Keratinocyte (primary cell): ENCODE measurements around the gene NCAM2. TPM values are rescaled to one million over a fixed set of nuclear protein-coding genes. Genes with fewer than 3 reads are reported as not detected.

Source experiments
- DNase-seq: peaks from one replicate; pipeline ENCODE4 v3.0.0-alpha.2; 2011; ENCODE audit warnings: low read depth, missing footprints, low spot score
- FAIRE-seq: peaks from 2 replicates; lab custom pipeline; 2011; peaks lifted over from hg19 to GRCh38; lab: Jason Lieb, UNC
- H2AFZ ChIP-seq: 2 replicates; pipeline ENCODE4 v1.6.0; 2012; ENCODE audit warnings: low read length, control low read depth, inconsistent platforms; ENCODE audit not compliant: control insufficient read depth
- H3K27ac ChIP-seq: 2 replicates; pipeline ENCODE4 v1.5.1; 2011; ENCODE audit warnings: low read length; ENCODE audit not compliant: control insufficient read depth, insufficient read depth
- H3K27me3 ChIP-seq: 3 replicates; pipeline ENCODE4 v1.6.0; 2011; ENCODE audit warnings: low read length; ENCODE audit not compliant: control insufficient read depth, insufficient read depth; ENCODE audit errors: extremely low read depth
- H3K36me3 ChIP-seq, 2 experiments: 2 replicates in 1 of 2; 3 replicates in 1 of 2; pipeline ENCODE4 v1.5.1; 2011; ENCODE audit warnings: low read length in 2 of 2, mild to moderate bottlenecking in 1 of 2; ENCODE audit not compliant: control insufficient read depth in 2 of 2, insufficient read depth in 2 of 2; ENCODE audit errors: extremely low read depth in 1 of 2
- H3K4me1 ChIP-seq: 3 replicates; pipeline ENCODE4 v1.5.1; 2011; ENCODE audit warnings: low read length; ENCODE audit not compliant: control insufficient read depth, insufficient read depth; ENCODE audit errors: extremely low read depth
- H3K4me2 ChIP-seq: 3 replicates; pipeline ENCODE4 v1.6.0; 2011; ENCODE audit warnings: low read depth, low read length; ENCODE audit not compliant: control insufficient read depth, insufficient read depth; ENCODE audit errors: extremely low read depth
- H3K4me3 ChIP-seq, 3 experiments: fragments of 200-600 bp in 1 of 3; sonication (generic) in 1 of 3; 2 replicates in 2 of 3; 3 replicates in 1 of 3; pipeline ENCODE4 v1.5.1; 2011 to 2016; ENCODE audit warnings: low read length in 3 of 3, mild to moderate bottlenecking in 3 of 3, control low read depth in 2 of 3, inconsistent platforms in 1 of 3, low read depth in 1 of 3, mixed read lengths in 1 of 3, mixed run types in 1 of 3, moderate library complexity in 1 of 3; ENCODE audit not compliant: control insufficient read depth in 2 of 3, insufficient read depth in 2 of 3; ENCODE audit errors: extremely low read depth in 1 of 3
- H3K79me2 ChIP-seq: 2 replicates; pipeline ENCODE4 v1.6.0; 2012; ENCODE audit warnings: low read length; ENCODE audit not compliant: control insufficient read depth, insufficient read depth
- H3K9ac ChIP-seq: 3 replicates; pipeline ENCODE4 v1.6.0; 2011; ENCODE audit warnings: low read length; ENCODE audit not compliant: control insufficient read depth, insufficient read depth; ENCODE audit errors: extremely low read depth
- H3K9me1 ChIP-seq: 3 replicates; pipeline ENCODE4 v1.6.0; 2011; ENCODE audit warnings: low read length; ENCODE audit not compliant: control insufficient read depth, insufficient read depth; ENCODE audit errors: extremely low read depth
- H3K9me3 ChIP-seq: 2 replicates; pipeline ENCODE4 v1.5.1; 2012; ENCODE audit warnings: low read depth, low read length; ENCODE audit not compliant: control insufficient read depth
- H4K20me1 ChIP-seq: 3 replicates; pipeline ENCODE4 v1.6.0; 2011; ENCODE audit warnings: low read length; ENCODE audit not compliant: control insufficient read depth, insufficient read depth; ENCODE audit errors: extremely low read depth
- EZH2 ChIP-seq: IDR thresholded peaks from one replicate; pipeline ENCODE4 v1.6.1; 2012; ENCODE audit warnings: inconsistent platforms, mild to moderate bottlenecking, low read length, moderate library complexity
- dilution Hi-C: fragments of 300-500 bp; cut with MboI; formaldehyde crosslinking; loops from one replicate; pipeline ENCODE4 v1.7.0; 2020; ENCODE audit warnings: low sequenced_read_pairs; ENCODE audit not compliant: extremely low pct_ligation_motif_present
- polyA plus RNA-seq, 5 experiments: library from polyadenylated mRNA; depleted of rRNA in 3 of 5; stranded (reverse) in 3 of 5; stranded (forward) in 1 of 5; unstranded in 1 of 5; fragments of >200 nt; gene quantifications; 1 replicate in 1 of 5; 2 replicates in 3 of 5; 3 replicates in 1 of 5; pipeline versions ENCODE4 v1.2.1 to v1.2.3, GENCODE V29; 2011 to 2012; ENCODE audit warnings: missing spikeins in 2 of 5, low read depth in 1 of 5, low replicate concordance in 1 of 5
- TF ChIP-seq, protein P1 (sequence below), 3 experiments: IDR thresholded peaks in 1 of 3; conservative IDR thresholded peaks in 1 of 3; optimal IDR thresholded peaks in 1 of 3; 2 replicates in 2 of 3; 3 replicates in 1 of 3; pipeline versions ENCODE3 to v1.5.1; 2011; ENCODE audit warnings: low read length in 3 of 3, mild to moderate bottlenecking in 3 of 3, moderate library complexity in 2 of 3, control low read depth in 1 of 3, inconsistent platforms in 1 of 3; ENCODE audit not compliant: insufficient read depth in 2 of 3; ENCODE audit errors: extremely low read depth in 1 of 3

Gene NCAM2
- polyA plus RNA-seq, 1 donor (not counting 4 experiments of a cell fraction or from before 2014, with no cell fraction given): 0.16 TPM

DNA sequence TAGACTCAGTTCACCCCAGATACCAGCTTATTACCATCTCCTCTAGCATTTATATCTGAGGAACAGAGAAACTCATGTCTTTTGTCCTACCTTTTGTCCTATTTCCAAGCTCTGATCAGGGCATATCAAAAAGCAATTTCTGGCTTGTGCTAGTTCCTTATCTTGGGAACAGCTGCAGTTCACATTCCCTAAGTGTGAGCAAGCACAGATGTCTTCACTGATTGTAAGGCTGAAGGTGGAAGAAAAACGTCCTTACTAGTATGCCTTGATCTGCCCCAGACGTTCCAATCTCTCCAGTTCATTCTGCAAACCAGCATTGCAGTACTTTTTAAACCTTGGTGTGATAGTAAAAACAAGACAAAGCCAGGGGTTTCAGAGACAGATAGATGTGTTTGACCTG, 139.8 kb downstream of the NCAM2 start:
- FAIRE-seq (no peak), DNase-seq (no peak)
- Histone ChIP-seq H4K20me1 (no peaks in the 10 kb centered on the region), H3K9ac (no peak overlapping the region), H3K4me1 (no peaks in the 10 kb centered on the region), H3K27me3 (no peaks in the 10 kb centered on the region), H3K9me1 (no peaks in the 10 kb centered on the region), H2AFZ (no peak overlapping the region), H3K9me3 (no peaks in the 10 kb centered on the region), H3K79me2 (no peaks in the 10 kb centered on the region), H3K36me3 (no peaks in the 10 kb centered on the region), H3K4me3 (no peak overlapping the region), H3K27ac (no peak overlapping the region), H3K4me2 (no peak overlapping the region)
- dilution Hi-C loops: no loop called here
- TF ChIP-seq, protein P1, sequence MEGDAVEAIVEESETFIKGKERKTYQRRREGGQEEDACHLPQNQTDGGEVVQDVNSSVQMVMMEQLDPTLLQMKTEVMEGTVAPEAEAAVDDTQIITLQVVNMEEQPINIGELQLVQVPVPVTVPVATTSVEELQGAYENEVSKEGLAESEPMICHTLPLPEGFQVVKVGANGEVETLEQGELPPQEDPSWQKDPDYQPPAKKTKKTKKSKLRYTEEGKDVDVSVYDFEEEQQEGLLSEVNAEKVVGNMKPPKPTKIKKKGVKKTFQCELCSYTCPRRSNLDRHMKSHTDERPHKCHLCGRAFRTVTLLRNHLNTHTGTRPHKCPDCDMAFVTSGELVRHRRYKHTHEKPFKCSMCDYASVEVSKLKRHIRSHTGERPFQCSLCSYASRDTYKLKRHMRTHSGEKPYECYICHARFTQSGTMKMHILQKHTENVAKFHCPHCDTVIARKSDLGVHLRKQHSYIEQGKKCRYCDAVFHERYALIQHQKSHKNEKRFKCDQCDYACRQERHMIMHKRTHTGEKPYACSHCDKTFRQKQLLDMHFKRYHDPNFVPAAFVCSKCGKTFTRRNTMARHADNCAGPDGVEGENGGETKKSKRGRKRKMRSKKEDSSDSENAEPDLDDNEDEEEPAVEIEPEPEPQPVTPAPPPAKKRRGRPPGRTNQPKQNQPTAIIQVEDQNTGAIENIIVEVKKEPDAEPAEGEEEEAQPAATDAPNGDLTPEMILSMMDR (optimal IDR thresholded peaks at IDR 0.05 in 1 of 3, IDR thresholded peaks at IDR 0.05 in 1 of 3, conservative IDR thresholded peaks at IDR 0.05 in 1 of 3; ENCODE audit: extremely low read depth in 1 of 3, insufficient read depth in 2 of 3, low read length in 3 of 3): no peak
- no peak for TF ChIP-seq EZH2

DNA sequence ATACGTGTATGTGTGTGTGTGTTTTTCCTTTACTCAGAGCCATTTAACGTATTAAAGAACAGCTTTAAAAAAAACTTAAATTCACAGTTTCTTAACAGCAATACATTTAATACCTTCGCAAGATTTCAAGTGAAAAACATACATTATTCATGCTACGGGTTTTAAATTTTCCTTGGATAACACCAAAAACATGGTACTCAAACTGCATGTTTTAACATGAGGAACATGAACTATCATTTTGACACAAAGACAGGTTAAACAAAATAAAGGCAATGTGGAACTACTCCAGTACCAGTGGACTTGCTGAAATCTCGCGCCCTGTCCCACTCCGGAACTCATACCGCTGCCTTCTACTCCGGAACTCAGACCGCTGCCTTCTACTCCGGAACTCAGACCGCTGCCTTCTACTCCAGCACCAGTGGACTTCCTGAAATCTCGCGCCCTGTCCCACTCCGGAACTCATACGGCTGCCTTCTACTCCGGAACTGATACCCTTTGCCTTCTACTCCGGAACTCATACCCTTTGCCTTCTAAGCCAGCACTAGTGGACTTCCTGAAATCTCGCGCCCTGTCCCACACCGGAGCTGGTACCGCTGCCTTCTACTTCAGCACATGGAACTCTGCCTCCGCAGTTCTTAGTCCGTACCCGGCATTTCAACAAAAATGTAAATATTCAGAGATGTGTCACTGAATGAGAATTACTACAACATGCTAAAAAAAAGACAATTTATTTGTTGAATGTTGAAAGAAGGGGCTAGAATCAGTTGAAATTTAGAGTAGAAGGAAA, 148.6 kb downstream of the NCAM2 start:
- dilution Hi-C loops: no loop called here
- no peak overlapping the region for H3K4me2 ChIP-seq

More for the DNA sequence above, 148.6 kb downstream of the NCAM2 start:
- H3K4me3 ChIP-seq: no peak overlapping the region
- H3K9ac ChIP-seq: no peak overlapping the region
- H3K27ac ChIP-seq: no peak overlapping the region
- no peak for DNase-seq
- no peaks in the 10 kb centered on the region for H3K79me2 ChIP-seq
- H3K4me1 ChIP-seq: no peaks in the 10 kb centered on the region
- TF ChIP-seq, protein P1 (optimal IDR thresholded peaks at IDR 0.05 in 1 of 3, IDR thresholded peaks at IDR 0.05 in 1 of 3, conservative IDR thresholded peaks at IDR 0.05 in 1 of 3; ENCODE audit: extremely low read depth in 1 of 3, insufficient read depth in 2 of 3, low read length in 3 of 3): no peak
- TF ChIP-seq EZH2: no peak
- no peaks in the 10 kb centered on the region for H3K36me3 ChIP-seq
- FAIRE-seq: no peak
- no peaks in the 10 kb centered on the region for H3K9me1 ChIP-seq
- H3K27me3 ChIP-seq: no peaks in the 10 kb centered on the region
- no peaks in the 10 kb centered on the region for H3K9me3 ChIP-seq
- H2AFZ ChIP-seq: no peak overlapping the region
- no peaks in the 10 kb centered on the region for H4K20me1 ChIP-seq
